ENCODE measurements around the gene SEPHS1. TPM values are rescaled to one million over a fixed set of nuclear protein-coding genes. Genes with fewer than 3 reads are reported as not detected.

SEPHS1 gene, protein sequence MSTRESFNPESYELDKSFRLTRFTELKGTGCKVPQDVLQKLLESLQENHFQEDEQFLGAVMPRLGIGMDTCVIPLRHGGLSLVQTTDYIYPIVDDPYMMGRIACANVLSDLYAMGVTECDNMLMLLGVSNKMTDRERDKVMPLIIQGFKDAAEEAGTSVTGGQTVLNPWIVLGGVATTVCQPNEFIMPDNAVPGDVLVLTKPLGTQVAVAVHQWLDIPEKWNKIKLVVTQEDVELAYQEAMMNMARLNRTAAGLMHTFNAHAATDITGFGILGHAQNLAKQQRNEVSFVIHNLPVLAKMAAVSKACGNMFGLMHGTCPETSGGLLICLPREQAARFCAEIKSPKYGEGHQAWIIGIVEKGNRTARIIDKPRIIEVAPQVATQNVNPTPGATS
- total RNA-seq (55.4 and 59.9 TPM in 2 replicates), polyA plus RNA-seq (31.6 and 40.6 TPM in 2 replicates), polyA minus RNA-seq (80.5 and 82.6 TPM in 2 replicates), Bru-seq, nascent RNA (percentile 79 among the genes with signal in this experiment), BruChase-seq, experiment 1, labeled RNA remaining after a 6-hour chase (percentile 89 among the genes with signal in this experiment), BruChase-seq, experiment 2, labeled RNA remaining after a 2-hour chase (percentile 79 among the genes with signal in this experiment)
- polyA plus RNA-seq (2011; cell fraction: cytosol; rRNA removed) = 45.6 and 53.1 TPM in 2 replicates
- 37.9 and 41.7 TPM in 2 replicates for polyA plus RNA-seq (2011; cell fraction: nucleus; rRNA removed)
- polyA plus RNA-seq (2012) = 52.0 and 64.4 TPM in 2 replicates
- 46.8 TPM for polyA minus RNA-seq (2011; cell fraction: cytosol; rRNA and poly(A)+ RNA removed)
- 19.1 and 25.1 TPM in 2 replicates for polyA minus RNA-seq (2011; cell fraction: nucleus; rRNA and poly(A)+ RNA removed)
- long read RNA-seq, transcript SEPHS1-201 (9 exons, 3,273 nt) = major isoform, 140 of 205 reads
- long read RNA-seq, transcript SEPHS1-206 (8 exons, 2,988 nt) = minor isoform, 9 of 205 reads
- long read RNA-seq, partial matches to known transcripts = 11 of 205 reads
- long read RNA-seq, other reads (novel, unspliced or antisense) = 45 of 205 reads

GRCh38 chr10:13348216-13349017 lies at the start of gene SEPHS1:
TSS of gene SEPHS1 (minus strand) at chr10:13348293. CDS start at chr10:13344950, 3,343 bp downstream.
- no peak for TF ChIP-seq JUN (IDR thresholded peaks at IDR 0.05; ENCODE audit: borderline replicate concordance, insufficient read depth, insufficient read length, low read depth)
- TF ChIP-seq POLR2AphosphoS5 (IDR thresholded peaks at IDR 0.05; ENCODE audit: insufficient read depth, low read depth, low read length) = peak; percentile 3
- TF ChIP-seq FOS (IDR thresholded peaks at IDR 0.05; ENCODE audit: borderline replicate concordance, insufficient read depth, low read length) = no peak
- TF ChIP-seq GATA2 (IDR thresholded peaks at IDR 0.05; ENCODE audit: insufficient read depth, insufficient read length, low read depth, low read length) = no peak
- no peak for TF ChIP-seq MYC (IDR thresholded peaks at IDR 0.05; ENCODE audit: low read depth, low read length)
- no peak for TF ChIP-seq EZH2 (IDR thresholded peaks at IDR 0.05; ENCODE audit: borderline replicate concordance, low read depth, low read length, severe bottlenecking)
- TF ChIP-seq, protein P1, sequence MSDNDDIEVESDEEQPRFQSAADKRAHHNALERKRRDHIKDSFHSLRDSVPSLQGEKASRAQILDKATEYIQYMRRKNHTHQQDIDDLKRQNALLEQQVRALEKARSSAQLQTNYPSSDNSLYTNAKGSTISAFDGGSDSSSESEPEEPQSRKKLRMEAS (IDR thresholded peaks at IDR 0.05; ENCODE audit: insufficient read depth, insufficient read length) = no peak
- TF ChIP-seq POLR2A (IDR thresholded peaks at IDR 0.05; ENCODE audit: low read depth, low read length) = no peak
- TF ChIP-seq, protein P2, sequence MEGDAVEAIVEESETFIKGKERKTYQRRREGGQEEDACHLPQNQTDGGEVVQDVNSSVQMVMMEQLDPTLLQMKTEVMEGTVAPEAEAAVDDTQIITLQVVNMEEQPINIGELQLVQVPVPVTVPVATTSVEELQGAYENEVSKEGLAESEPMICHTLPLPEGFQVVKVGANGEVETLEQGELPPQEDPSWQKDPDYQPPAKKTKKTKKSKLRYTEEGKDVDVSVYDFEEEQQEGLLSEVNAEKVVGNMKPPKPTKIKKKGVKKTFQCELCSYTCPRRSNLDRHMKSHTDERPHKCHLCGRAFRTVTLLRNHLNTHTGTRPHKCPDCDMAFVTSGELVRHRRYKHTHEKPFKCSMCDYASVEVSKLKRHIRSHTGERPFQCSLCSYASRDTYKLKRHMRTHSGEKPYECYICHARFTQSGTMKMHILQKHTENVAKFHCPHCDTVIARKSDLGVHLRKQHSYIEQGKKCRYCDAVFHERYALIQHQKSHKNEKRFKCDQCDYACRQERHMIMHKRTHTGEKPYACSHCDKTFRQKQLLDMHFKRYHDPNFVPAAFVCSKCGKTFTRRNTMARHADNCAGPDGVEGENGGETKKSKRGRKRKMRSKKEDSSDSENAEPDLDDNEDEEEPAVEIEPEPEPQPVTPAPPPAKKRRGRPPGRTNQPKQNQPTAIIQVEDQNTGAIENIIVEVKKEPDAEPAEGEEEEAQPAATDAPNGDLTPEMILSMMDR (IDR thresholded peaks at IDR 0.05; ENCODE audit: extremely low read depth in 1 of 2, insufficient read depth in 1 of 2, low read depth in 1 of 2, low read length in 2 of 2) = peak in 1 of 2 donors; percentile 5
- FAIRE-seq (peak; percentile 61), DNase-seq (ENCODE audit: low read depth, low spot score) (peak; percentile 62)
- H4K20me1 ChIP-seq (replicated peaks; ENCODE audit: control insufficient read depth, extremely low read depth, insufficient read depth, low read length) = no peaks in the 10 kb centered on the region
- H3K27me3 ChIP-seq (ENCODE audit: control insufficient read depth in 2 of 2, insufficient read depth in 2 of 2, low read length in 2 of 2) = peaks cover 30 to 36% of the 10 kb centered on the region in 2 experiments
- TSS peak; percentile 14 for BruUV-seq (replicated peaks)
- peak within 1 kb of the TSS; percentile 15 for H2AFZ ChIP-seq (ENCODE audit: low read depth, low read length)
- H3K36me3 ChIP-seq (ENCODE audit: control insufficient read depth in 2 of 2, extremely low read depth in 1 of 2, insufficient read depth in 2 of 2, low read length in 2 of 2) = peaks cover 0 to 2% of the 10 kb centered on the region in 2 experiments
- dilution Hi-C loops (cut with MboI; ENCODE audit: extremely low pct_ligation_motif_present, low sequenced_read_pairs) (no loop called here), intact Hi-C loops (cut with micrococcal nuclease) (loop anchor here (2.0 to 5.0 kb wide), 2 partner anchors 179 to 188 kb away; partner anchors contain the start of genes BEND7 and MCM10)
- peak within 1 kb of the TSS; percentile 40 to 84 (median 82) for H3K4me3 ChIP-seq (replicated peaks in 1 of 3; ENCODE audit: insufficient read depth in 1 of 3, low read depth in 1 of 3, low read length in 3 of 3)
- ChIA-PET CTCF (interaction anchor here (0.5 kb wide), 1 partner anchor 73 kb away, joined by 4 read pairs; no protein-coding TSS in a partner anchor), POLR2A (no interaction called here)
- H3K27ac ChIP-seq (ENCODE audit: insufficient read depth, low read depth, low read length) = peak within 1 kb of the TSS; percentile 65
- H3K9ac ChIP-seq (replicated peaks; ENCODE audit: extremely low read depth, insufficient read depth, low read length) = peak within 1 kb of the TSS; percentile 87
- peaks cover 31% of the 10 kb centered on the region for H3K79me2 ChIP-seq (ENCODE audit: control insufficient read depth, insufficient read depth, low read length)
- no peaks in the 10 kb centered on the region for H3K9me3 ChIP-seq (replicated peaks; ENCODE audit: control insufficient read depth, insufficient read depth, low read length)
- peak within 1 kb of the TSS; percentile 96 for H3K4me2 ChIP-seq (ENCODE audit: insufficient read depth, low read length)
- H3K4me1 ChIP-seq (ENCODE audit: control insufficient read depth, extremely low read depth, insufficient read depth, low read length) = peaks cover 24% of the 10 kb centered on the region
- H3K9me1 ChIP-seq (replicated peaks; ENCODE audit: control insufficient read depth, extremely low read depth, insufficient read depth, low read length) = no peaks in the 10 kb centered on the region

Data from endothelial cell of umbilical vein (primary cell).